H1 (cell line): ENCODE data around the gene LCLAT1. TPM values are rescaled to one million over a fixed set of nuclear protein-coding genes. Genes with fewer than 3 reads are reported as not detected.

Experiments used
- CTCF ChIA-PET: fragments of 300-600 bp; sonication (Branson Sonifier 250); formaldehyde crosslinking; loops from one replicate; lab custom pipeline; 2021; ENCODE audit not compliant: partially characterized antibody; lab: Charles Lee
- POLR2A ChIA-PET: fragments of 300-600 bp; sonication (Branson Sonifier 250); formaldehyde crosslinking; loops from one replicate; lab custom pipeline; 2021; ENCODE audit warnings: inconsistent platforms; ENCODE audit not compliant: partially characterized antibody; lab: Charles Lee
- DNase-seq, 2 experiments: peaks; one replicate each; pipeline versions ENCODE4 v3.0.0 to v3.0.0-alpha.2; 2010 to 2022; ENCODE audit warnings: low spot score in 2 of 2, low read depth in 1 of 2, mixed read lengths in 1 of 2
- FAIRE-seq: peaks from 2 replicates; lab custom pipeline; 2011; peaks lifted over from hg19 to GRCh38; lab: Jason Lieb, UNC
- H2AFZ ChIP-seq: 2 replicates; pipeline ENCODE4 v1.8.1; 2012; ENCODE audit warnings: low read length, inconsistent platforms
- H2AK5ac ChIP-seq: 2 replicates; pipeline ENCODE4 v1.6.1; 2013; ENCODE audit warnings: low read depth, low read length
- H2BK120ac ChIP-seq: replicated peaks from 2 replicates; pipeline ENCODE3; 2013; ENCODE audit warnings: low read depth, low read length, inconsistent platforms
- H2BK12ac ChIP-seq: 2 replicates; pipeline ENCODE4 v1.6.1; 2013; ENCODE audit warnings: low read depth, low read length
- H2BK15ac ChIP-seq: 2 replicates; pipeline ENCODE4 v1.6.1; 2013; ENCODE audit warnings: low read length
- H2BK20ac ChIP-seq: 2 replicates; pipeline ENCODE4 v1.6.1; 2013; ENCODE audit warnings: low read length
- H2BK5ac ChIP-seq: 2 replicates; pipeline ENCODE4 v1.6.1; 2013; ENCODE audit warnings: low read depth, low read length
- H3K14ac ChIP-seq: 2 replicates; pipeline ENCODE4 v1.6.1; 2013; ENCODE audit warnings: inconsistent platforms; ENCODE audit not compliant: insufficient read length
- H3K18ac ChIP-seq: 2 replicates; pipeline ENCODE4 v1.6.1; 2013; ENCODE audit warnings: low read length; ENCODE audit errors: extremely low read depth
- H3K23ac ChIP-seq: 2 replicates; pipeline ENCODE4 v1.6.1; 2013; ENCODE audit warnings: inconsistent platforms; ENCODE audit not compliant: insufficient read length
- H3K23me2 ChIP-seq: 2 replicates; pipeline ENCODE4 v1.6.1; 2013; ENCODE audit warnings: low read depth, low read length
- H3K27ac ChIP-seq: 2 replicates; pipeline ENCODE4 v1.6.1; 2011; ENCODE audit warnings: low read depth, low read length, inconsistent platforms
- H3K27me3 ChIP-seq, 4 experiments: replicated peaks in 1 of 4; 1 replicate in 1 of 4; 2 replicates in 3 of 4; pipeline versions ENCODE4 v1.6.1 to v1.8.1; 2011 to 2013; ENCODE audit warnings: low read length in 3 of 4, mild to moderate bottlenecking in 3 of 4, inconsistent platforms in 2 of 4, mixed read lengths in 2 of 4, moderate library complexity in 1 of 4; ENCODE audit not compliant: control insufficient read depth in 3 of 4, insufficient read depth in 3 of 4; ENCODE audit errors: extremely low read depth in 1 of 4
- H3K36me3 ChIP-seq, 4 experiments: 2 replicates each; pipeline versions ENCODE4 v1.6.1 to v1.8.1; 2011 to 2013; ENCODE audit warnings: mild to moderate bottlenecking in 4 of 4, low read length in 3 of 4, moderate library complexity in 2 of 4, control low read depth in 1 of 4, inconsistent platforms in 1 of 4; ENCODE audit not compliant: insufficient read depth in 4 of 4, control insufficient read depth in 2 of 4
- H3K4ac ChIP-seq: replicated peaks from 2 replicates; pipeline ENCODE3; 2013; ENCODE audit warnings: low read length, low read depth, mixed read lengths, inconsistent platforms; ENCODE audit not compliant: insufficient read length
- H3K4me1 ChIP-seq, 4 experiments: replicated peaks in 1 of 4; 1 replicate in 1 of 4; 2 replicates in 3 of 4; pipeline versions ENCODE4 v1.6.1 to v1.8.1; 2011 to 2013; ENCODE audit warnings: low read length in 3 of 4, inconsistent platforms in 2 of 4, mixed read lengths in 1 of 4; ENCODE audit not compliant: insufficient read depth in 4 of 4, control insufficient read depth in 3 of 4
- H3K4me2 ChIP-seq, 2 experiments: 2 replicates each; pipeline versions ENCODE4 v1.6.1 to v1.8.1; 2011 to 2013; ENCODE audit warnings: low read depth in 2 of 2, low read length in 2 of 2, control low read depth in 1 of 2, inconsistent platforms in 1 of 2, mild to moderate bottlenecking in 1 of 2; ENCODE audit not compliant: insufficient read depth in 1 of 2
- H3K4me3 ChIP-seq, 4 experiments: fragments of 200-600, 300-600 bp in 1 of 4; sonication (generic), shearing (Covaris generic), sonication (Bioruptor Twin) in 1 of 4; 2 replicates each; pipeline versions ENCODE4 v1.5.1 to v1.8.1; 2011 to 2016; ENCODE audit warnings: low read length in 4 of 4, low read depth in 3 of 4, control low read depth in 2 of 4, inconsistent platforms in 2 of 4, mild to moderate bottlenecking in 2 of 4, mixed read lengths in 1 of 4, moderate library complexity in 1 of 4; ENCODE audit not compliant: insufficient read depth in 2 of 4; ENCODE audit errors: extremely low read depth in 1 of 4
- H3K56ac ChIP-seq: replicated peaks from 2 replicates; pipeline ENCODE3; 2013; ENCODE audit warnings: low read depth, mild to moderate bottlenecking, mixed read lengths, low read length, inconsistent platforms; ENCODE audit not compliant: insufficient read length
- H3K79me1 ChIP-seq: 2 replicates; pipeline ENCODE4 v1.6.1; 2013; ENCODE audit warnings: low read depth, low read length, control low read depth
- H3K79me2 ChIP-seq, 2 experiments: 2 replicates each; pipeline versions ENCODE4 v1.6.1 to v1.8.1; 2012 to 2013; ENCODE audit warnings: low read length in 2 of 2, mild to moderate bottlenecking in 2 of 2, inconsistent platforms in 1 of 2; ENCODE audit not compliant: insufficient read depth in 2 of 2, control insufficient read depth in 1 of 2
- H3K9ac ChIP-seq, 4 experiments: replicated peaks in 1 of 4; 1 replicate in 1 of 4; 2 replicates in 3 of 4; pipeline versions ENCODE4 v1.6.1 to v1.8.1; 2011 to 2013; ENCODE audit warnings: low read depth in 3 of 4, low read length in 3 of 4, control low read depth in 2 of 4, mild to moderate bottlenecking in 2 of 4, moderate library complexity in 2 of 4, inconsistent platforms in 1 of 4; ENCODE audit errors: extremely low read depth in 1 of 4
- H3K9me3 ChIP-seq, 2 experiments: 2 replicates each; pipeline versions ENCODE4 v1.6.1 to v1.8.1; 2012 to 2013; ENCODE audit warnings: mild to moderate bottlenecking in 2 of 2, moderate library complexity in 2 of 2, control low read depth in 1 of 2, inconsistent platforms in 1 of 2, low read depth in 1 of 2, low read length in 1 of 2, mixed read lengths in 1 of 2; ENCODE audit not compliant: insufficient read depth in 2 of 2
- H4K20me1 ChIP-seq, 2 experiments: replicated peaks in 1 of 2; 2 replicates each; pipeline versions ENCODE3 to v1.8.1; 2011 to 2013; ENCODE audit warnings: inconsistent platforms in 2 of 2, low read length in 2 of 2, mild to moderate bottlenecking in 1 of 2; ENCODE audit not compliant: insufficient read depth in 2 of 2, control insufficient read depth in 1 of 2
- H4K5ac ChIP-seq: 2 replicates; pipeline ENCODE4 v1.6.1; 2013; ENCODE audit warnings: low read length, low read depth, mixed read lengths, inconsistent platforms; ENCODE audit not compliant: insufficient read length
- H4K8ac ChIP-seq: 2 replicates; pipeline ENCODE4 v1.8.0; 2013; ENCODE audit warnings: mild to moderate bottlenecking, moderate library complexity, low read length, inconsistent platforms; ENCODE audit not compliant: insufficient read depth; ENCODE audit errors: extremely low read depth
- H4K91ac ChIP-seq: replicated peaks from 2 replicates; pipeline ENCODE3; 2013; ENCODE audit warnings: low read length, mixed read lengths, inconsistent platforms; ENCODE audit not compliant: insufficient read length
- JUN ChIP-seq: IDR thresholded peaks from 2 replicates; pipeline ENCODE4 v1.6.1; 2011; ENCODE audit warnings: low read depth, mild to moderate bottlenecking, improper control_type of control experiment, low read length
- SUZ12 ChIP-seq: fragments of 200-600 bp; sonication (generic); IDR thresholded peaks from 2 replicates; pipeline ENCODE4 v1.6.1; 2012; ENCODE audit warnings: mild to moderate bottlenecking, inconsistent platforms, low read length, moderate library complexity, mixed read lengths
- WGBS, 2 experiments: shearing (Covaris generic) in 1 of 2; methylation state at CpG; one replicate each; pipeline versions ENCODE4 v1.1.6 to v1.1.7; 2013 to 2015; ENCODE audit warnings: low lambda C conversion rate in 2 of 2, mixed read lengths in 2 of 2, inconsistent platforms in 1 of 2, low coverage in 1 of 2, missing lambda C conversion rate in 1 of 2; ENCODE audit not compliant: insufficient replicate concordance in 2 of 2, insufficient coverage in 1 of 2, insufficient read length in 1 of 2; ENCODE audit errors: extremely low coverage in 1 of 2, missing lambda C conversion rate in 1 of 2; 5-methylcytosine and 5-hydroxymethylcytosine counted together
- polyA plus RNA-seq, 7 experiments: library from polyadenylated mRNA; depleted of rRNA in 3 of 7; stranded (reverse) in 5 of 7; unstranded in 2 of 7; fragments of >200 nt in 5 of 7; fragments of 200-250 nt in 2 of 7; gene quantifications; 1 replicate in 5 of 7; 2 replicates in 1 of 7; 4 replicates in 1 of 7; pipeline versions ENCODE4 v1.2.1 to v1.2.3, GENCODE V29; 2011 to 2013; ENCODE audit warnings: missing spikeins in 2 of 7, mixed read lengths in 2 of 7
- total RNA-seq: library from RNA; stranded (reverse); fragmentation: NEBNext Ultra II Directional; extraction: Animal tissue kit (Norgen Biotek cat#: 25700); gene quantifications from 2 replicates; pipeline ENCODE4 v1.2.1, GENCODE V29; 2021

Gene LCLAT1
- total and polyA plus RNA-seq, 2 of the 8 experiments (the other 6 are each of a cell fraction or from before 2014, with no cell fraction given): 7.6 to 22.0 TPM

- Histone ChIP-seq H3K79me1 (no peaks in the 10 kb centered on the region), H3K56ac (no peak overlapping the region), H4K91ac (no peak overlapping the region), H3K36me3 (no peaks in the 10 kb centered on the region), H3K18ac (no peak overlapping the region; the same call in 1 of the 2 replicates), H3K23ac (no peak overlapping the region), H2BK5ac (no peak overlapping the region), H3K79me2 (no peaks in the 10 kb centered on the region), H3K4me2 (peak overlapping the region; percentile 7 to 35; a peak in 1 of 4 replicates), H2BK120ac (no peak overlapping the region), H4K20me1 (no peaks in the 10 kb centered on the region), H3K4me1 (peaks cover 5 to 15% (median 9%) of the 10 kb centered on the region in 4 experiments; a peak in 5 of 7 replicates), H3K27me3 (no peaks in the 10 kb centered on the region), H3K14ac (no peak overlapping the region), H3K23me2 (no peaks in the 10 kb centered on the region), H2BK12ac (no peak overlapping the region), H3K4me3 (no peak overlapping the region), H3K9me3 (no peaks in the 10 kb centered on the region), H2BK15ac (no peak overlapping the region), H3K4ac (no peak overlapping the region), H4K8ac (no peak overlapping the region), H2AFZ (peak overlapping the region; percentile 80), H4K5ac (no peak overlapping the region), H3K27ac (no peak overlapping the region), H3K9ac (no peak overlapping the region), H2BK20ac (no peak overlapping the region), H2AK5ac (no peak overlapping the region)
- 75% methylated on average over 11 of the region's 11 CpGs; no CpG with 5 or more reads in 1 of the 2 experiments for WGBS, 2 experiments
- ChIA-PET CTCF (interaction anchor here (0.6 to 1.4 kb wide), 5 partner anchors 12 to 616 kb away, joined by 3 to 5 read pairs (median 3); no protein-coding TSS in a partner anchor), POLR2A (interaction anchor here (1.8 kb wide), 1 partner anchor 25 kb away, joined by 4 read pairs; the partner anchor contains the start of gene LCLAT1)
- TF ChIP-seq SUZ12: no peak
- TF ChIP-seq JUN: no peak
- DNase-seq (no peak), FAIRE-seq (no peak)
Measured at GRCh38 chr2:30421604-30422443, 25.2 kb upstream of the LCLAT1 start.
